ENCODE measurements around the gene PRKN.

Gene PRKN

GRCh38 chr6:161590961-161591627 lies 1136.5 kb downstream of the PRKN start:
- TF ChIP-seq CTCF (IDR thresholded peaks at IDR 0.05; ENCODE audit: low read depth, low read length, missing control alignments), result no peak
- DNase-seq (ENCODE audit: low read depth), result no peak
- H3K4me3 ChIP-seq (ENCODE audit: low read depth, low read length), result no peak overlapping the region

GRCh38 chr6:161586887-161587286 lies 1140.7 kb downstream of the PRKN start:
- H3K4me3 ChIP-seq (ENCODE audit: low read depth, low read length), result no peak overlapping the region
- no peak for TF ChIP-seq CTCF (IDR thresholded peaks at IDR 0.05; ENCODE audit: low read depth, low read length, missing control alignments)
- no peak for DNase-seq (ENCODE audit: low read depth)

- no peak for DNase-seq (ENCODE audit: low read depth)
- no peak for TF ChIP-seq CTCF (IDR thresholded peaks at IDR 0.05; ENCODE audit: low read depth, low read length, missing control alignments)
- no peak overlapping the region for H3K4me3 ChIP-seq (ENCODE audit: low read depth, low read length)
Observed at GRCh38 chr6:161584621-161585340, 1142.8 kb downstream of the PRKN start.

- no peak for TF ChIP-seq CTCF (IDR thresholded peaks at IDR 0.05; ENCODE audit: low read depth, low read length, missing control alignments)
- no peak overlapping the region for H3K4me3 ChIP-seq (ENCODE audit: low read depth, low read length)
- no peak for DNase-seq (ENCODE audit: low read depth)
Observed at GRCh38 chr6:161584051-161584450, 1143.5 kb downstream of the PRKN start.

- TF ChIP-seq CTCF (IDR thresholded peaks at IDR 0.05; ENCODE audit: low read depth, low read length, missing control alignments), result no peak
- H3K4me3 ChIP-seq (ENCODE audit: low read depth, low read length), result no peak overlapping the region
- no peak for DNase-seq (ENCODE audit: low read depth)
Observed at GRCh38 chr6:161583584-161583983, 1144.0 kb downstream of the PRKN start.

GRCh38 chr6:161578478-161578877 lies 1149.1 kb downstream of the PRKN start:
- DNase-seq (ENCODE audit: low read depth), result no peak
- H3K4me3 ChIP-seq (ENCODE audit: low read depth, low read length), result no peak overlapping the region
- no peak for TF ChIP-seq CTCF (IDR thresholded peaks at IDR 0.05; ENCODE audit: low read depth, low read length, missing control alignments)

Measured in GM12864 (cell line).